Measurements from ENCODE around the gene LENG9. TPM values are rescaled to one million over a fixed set of nuclear protein-coding genes. Genes with fewer than 3 reads are reported as not detected.

Gene LENG9
- total RNA-seq, 2 donors from 2014 or later, result 2.5 to 3.5 TPM

DNA sequence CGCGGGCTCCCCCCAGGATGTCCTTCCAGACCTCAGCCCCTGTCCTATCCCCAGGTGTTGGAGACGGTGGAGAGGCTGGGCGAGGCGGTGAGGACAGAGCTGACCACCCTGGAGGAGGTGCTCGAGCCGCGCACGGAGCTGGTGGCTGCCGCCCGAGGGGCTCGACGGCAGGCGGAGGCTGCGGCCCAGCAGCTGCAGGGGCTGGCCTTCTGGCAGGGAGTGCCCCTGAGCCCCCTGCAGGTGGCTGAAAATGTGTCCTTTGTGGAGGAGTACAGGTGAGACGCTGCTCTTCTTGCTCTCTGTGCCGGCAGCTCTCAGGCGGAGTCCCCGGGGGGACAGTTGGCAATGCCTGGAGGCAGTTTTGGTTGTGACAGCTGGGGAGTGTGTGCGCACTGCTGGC, 41.4 kb downstream of the LENG9 start:
- Mint-ChIP-seq H3K4me1 (peaks cover 7% of the 10 kb centered on the region), H3K36me3 (ENCODE audit: low read depth) (no peaks in the 10 kb centered on the region), H3K4me3 (no peak overlapping the region), H3K27ac (no peak overlapping the region), H3K27me3 (ENCODE audit: insufficient read depth) (peaks cover 91% of the 10 kb centered on the region), H3K9me3 (no peaks in the 10 kb centered on the region)
- no peaks in the 10 kb centered on the region for H3K9me3 ChIP-seq (ENCODE audit: control insufficient read depth, low read length)
- no peak overlapping the region for H3K27ac ChIP-seq (ENCODE audit: low read depth, low read length)
- no peak overlapping the region for H3K4me3 ChIP-seq (ENCODE audit: low read length)
- TF ChIP-seq, protein P1, sequence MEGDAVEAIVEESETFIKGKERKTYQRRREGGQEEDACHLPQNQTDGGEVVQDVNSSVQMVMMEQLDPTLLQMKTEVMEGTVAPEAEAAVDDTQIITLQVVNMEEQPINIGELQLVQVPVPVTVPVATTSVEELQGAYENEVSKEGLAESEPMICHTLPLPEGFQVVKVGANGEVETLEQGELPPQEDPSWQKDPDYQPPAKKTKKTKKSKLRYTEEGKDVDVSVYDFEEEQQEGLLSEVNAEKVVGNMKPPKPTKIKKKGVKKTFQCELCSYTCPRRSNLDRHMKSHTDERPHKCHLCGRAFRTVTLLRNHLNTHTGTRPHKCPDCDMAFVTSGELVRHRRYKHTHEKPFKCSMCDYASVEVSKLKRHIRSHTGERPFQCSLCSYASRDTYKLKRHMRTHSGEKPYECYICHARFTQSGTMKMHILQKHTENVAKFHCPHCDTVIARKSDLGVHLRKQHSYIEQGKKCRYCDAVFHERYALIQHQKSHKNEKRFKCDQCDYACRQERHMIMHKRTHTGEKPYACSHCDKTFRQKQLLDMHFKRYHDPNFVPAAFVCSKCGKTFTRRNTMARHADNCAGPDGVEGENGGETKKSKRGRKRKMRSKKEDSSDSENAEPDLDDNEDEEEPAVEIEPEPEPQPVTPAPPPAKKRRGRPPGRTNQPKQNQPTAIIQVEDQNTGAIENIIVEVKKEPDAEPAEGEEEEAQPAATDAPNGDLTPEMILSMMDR (conservative IDR thresholded peaks at IDR 0.05), result peak; percentile 60
- no peaks in the 10 kb centered on the region for H3K36me3 ChIP-seq (ENCODE audit: control insufficient read depth, insufficient read depth, low read length)
- WGBS, 2 experiments (ENCODE audit: insufficient coverage in 1 of 2, insufficient read length in 1 of 2), result 76 to 97% methylated on average over 6 to 20 of the region's 20 CpGs
- no peaks in the 10 kb centered on the region for H3K4me1 ChIP-seq (ENCODE audit: control insufficient read depth, insufficient read depth, low read length)
- no peak overlapping the region for H3K9ac ChIP-seq (ENCODE audit: extremely low read depth, low read length, poor library complexity, severe bottlenecking)
- DNase-seq, result peak; percentile 90
- peaks cover 42% of the 10 kb centered on the region for H3K27me3 ChIP-seq (ENCODE audit: control insufficient read depth, insufficient read depth, low read length, poor library complexity, severe bottlenecking)

DNA sequence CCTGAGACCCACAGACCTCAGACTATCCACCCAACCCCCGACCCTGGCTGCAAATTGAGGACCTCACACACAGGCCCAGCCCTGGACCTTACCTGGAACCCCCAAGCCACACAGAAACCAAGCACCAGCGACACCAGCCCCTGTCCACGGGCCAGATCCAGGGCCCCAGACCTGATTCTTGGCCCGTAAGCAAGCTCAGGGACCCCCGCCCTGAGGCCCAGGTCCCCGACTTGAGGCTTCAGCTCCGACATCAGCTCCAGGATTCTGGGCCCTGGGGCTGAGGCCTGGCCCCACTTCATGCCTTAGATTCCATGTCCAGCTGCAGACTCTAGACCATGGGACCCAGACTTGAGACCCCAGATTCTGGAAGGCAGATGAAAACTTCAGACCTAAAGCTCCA, 42.1 kb downstream of the LENG9 start:
- Mint-ChIP-seq H3K9me3 (no peaks in the 10 kb centered on the region), H3K27me3 (ENCODE audit: insufficient read depth) (peaks cover 90% of the 10 kb centered on the region), H3K36me3 (ENCODE audit: low read depth) (no peaks in the 10 kb centered on the region), H3K4me3 (no peak overlapping the region), H3K4me1 (peaks cover 7% of the 10 kb centered on the region), H3K27ac (no peak overlapping the region)
- no peak overlapping the region for H3K9ac ChIP-seq (ENCODE audit: extremely low read depth, low read length, poor library complexity, severe bottlenecking)
- H3K4me1 ChIP-seq (ENCODE audit: control insufficient read depth, insufficient read depth, low read length), result no peaks in the 10 kb centered on the region
- TF ChIP-seq, protein P1 (conservative IDR thresholded peaks at IDR 0.05), result no peak
- peaks cover 47% of the 10 kb centered on the region for H3K27me3 ChIP-seq (ENCODE audit: control insufficient read depth, insufficient read depth, low read length, poor library complexity, severe bottlenecking)
- DNase-seq, result no peak
- no peaks in the 10 kb centered on the region for H3K9me3 ChIP-seq (ENCODE audit: control insufficient read depth, low read length)
- H3K4me3 ChIP-seq (ENCODE audit: low read length), result no peak overlapping the region
- H3K36me3 ChIP-seq (ENCODE audit: control insufficient read depth, insufficient read depth, low read length), result no peaks in the 10 kb centered on the region
- peak overlapping the region; percentile 97 for H3K27ac ChIP-seq (ENCODE audit: low read depth, low read length)
- WGBS, 2 experiments (ENCODE audit: insufficient coverage in 1 of 2, insufficient read length in 1 of 2), result 80 to 86% methylated on average over 6 to 7 of the region's 7 CpGs

- Mint-ChIP-seq H3K9me3 (no peaks in the 10 kb centered on the region), H3K27ac (no peak overlapping the region), H3K27me3 (ENCODE audit: insufficient read depth) (peaks cover 90% of the 10 kb centered on the region), H3K4me1 (peaks cover 7% of the 10 kb centered on the region), H3K36me3 (ENCODE audit: low read depth) (no peaks in the 10 kb centered on the region), H3K4me3 (no peak overlapping the region)
- no peak overlapping the region for H3K9ac ChIP-seq (ENCODE audit: extremely low read depth, low read length, poor library complexity, severe bottlenecking)
- H3K4me3 ChIP-seq (ENCODE audit: low read length), result no peak overlapping the region
- no peak for DNase-seq
- H3K36me3 ChIP-seq (ENCODE audit: control insufficient read depth, insufficient read depth, low read length), result no peaks in the 10 kb centered on the region
- H3K27ac ChIP-seq (ENCODE audit: low read depth, low read length), result peak overlapping the region; percentile 97
- TF ChIP-seq, protein P1 (conservative IDR thresholded peaks at IDR 0.05), result no peak
- H3K27me3 ChIP-seq (ENCODE audit: control insufficient read depth, insufficient read depth, low read length, poor library complexity, severe bottlenecking), result peaks cover 47% of the 10 kb centered on the region
- 54 to 75% methylated on average over 2 to 9 of the region's 9 CpGs for WGBS, 2 experiments (ENCODE audit: insufficient coverage in 1 of 2, insufficient read length in 1 of 2)
- no peaks in the 10 kb centered on the region for H3K4me1 ChIP-seq (ENCODE audit: control insufficient read depth, insufficient read depth, low read length)
- H3K9me3 ChIP-seq (ENCODE audit: control insufficient read depth, low read length), result no peaks in the 10 kb centered on the region
These were observed 42.4 kb downstream of the LENG9 start for GRCh38 chr19:54421169-54421516.
